T47D (cell line): ENCODE measurements around the gene SEC16B.
A peak's percentile ranks its signal among the peaks of the same experiment; 100 is the strongest.

Source experiments
- DNase-seq, 2 experiments: peaks; one replicate each; pipeline versions ENCODE4 v3.0.0 to v3.0.0-alpha.2; 2011 to 2012; ENCODE audit warnings: low read depth in 1 of 2, low spot score in 1 of 2
- JUND ChIP-seq: IDR thresholded peaks from 2 replicates; pipeline ENCODE4 v1.6.1; 2012; ENCODE audit warnings: low read depth
- in situ Hi-C: cut with HindIII; loops from 2 replicates; pipeline ENCODE4 v1.10.0; 2016; ENCODE audit warnings: low sequenced_read_pairs, low pct_unique_long_range_greater_than_20kb

SEC16B gene

DNA sequence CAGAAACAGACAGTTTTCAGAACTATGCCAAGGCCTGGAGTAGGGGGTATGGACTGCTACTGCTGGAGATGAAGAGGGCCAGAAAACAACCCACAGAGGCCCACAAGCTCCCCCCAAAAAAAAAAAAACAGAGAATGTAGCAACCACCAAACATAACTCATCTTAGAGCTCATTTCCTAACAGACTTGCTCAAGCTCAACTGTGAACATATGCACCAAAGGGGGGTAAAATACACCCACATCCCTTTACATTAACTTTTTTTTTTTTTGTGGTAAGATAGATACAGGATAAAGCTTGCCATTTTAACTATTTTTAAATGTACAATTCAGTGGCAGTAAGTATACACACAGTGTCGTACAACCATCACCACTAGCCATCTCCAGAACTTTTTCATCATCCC lies 36.0 kb downstream of the SEC16B start:
- in situ Hi-C loops: no loop called here
- DNase-seq: no peak
- no peak for TF ChIP-seq JUND

DNA sequence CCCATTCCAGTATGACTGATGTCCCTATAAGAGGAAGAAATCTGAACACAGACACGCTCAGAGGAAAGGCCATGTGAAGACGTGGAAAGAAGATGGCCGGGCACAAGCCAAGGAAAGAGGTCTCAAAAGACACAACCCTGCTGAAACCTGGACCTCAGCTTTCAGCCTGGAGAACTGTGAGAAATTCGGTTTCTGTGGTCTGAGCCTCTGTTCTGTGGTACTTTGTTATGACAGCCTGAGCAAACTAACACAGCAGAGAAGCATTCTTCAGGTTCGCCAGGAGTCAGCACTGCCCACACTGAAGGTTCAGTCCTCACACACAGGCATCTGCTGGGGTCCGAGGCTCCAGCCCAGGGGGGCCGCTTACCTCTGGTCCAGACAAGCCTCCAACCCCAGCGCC lies 37.7 kb downstream of the SEC16B start:
- in situ Hi-C loops: no loop called here
- no peak for DNase-seq
- no peak for TF ChIP-seq JUND

DNA sequence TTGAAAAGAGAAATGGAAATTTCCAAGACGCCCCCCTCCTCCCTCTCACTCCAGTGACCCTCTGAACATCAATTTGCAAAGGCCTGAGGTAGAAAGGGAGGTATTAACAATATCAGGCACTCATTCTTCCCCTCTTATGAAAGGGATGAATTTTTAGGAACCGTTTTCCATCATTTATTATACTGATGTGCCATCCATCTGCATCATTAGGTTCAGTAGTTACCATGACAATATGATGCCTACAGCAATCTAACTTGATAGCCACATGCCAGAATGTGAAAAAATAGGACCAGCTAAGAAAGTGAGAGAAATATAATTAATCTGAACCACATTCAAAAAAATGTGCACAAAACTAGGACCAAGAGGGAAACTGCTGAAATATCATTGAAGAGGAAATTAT lies 40.9 kb downstream of the SEC16B start:
- no peak for DNase-seq
- in situ Hi-C loops: no loop called here
- no peak for TF ChIP-seq JUND

DNA sequence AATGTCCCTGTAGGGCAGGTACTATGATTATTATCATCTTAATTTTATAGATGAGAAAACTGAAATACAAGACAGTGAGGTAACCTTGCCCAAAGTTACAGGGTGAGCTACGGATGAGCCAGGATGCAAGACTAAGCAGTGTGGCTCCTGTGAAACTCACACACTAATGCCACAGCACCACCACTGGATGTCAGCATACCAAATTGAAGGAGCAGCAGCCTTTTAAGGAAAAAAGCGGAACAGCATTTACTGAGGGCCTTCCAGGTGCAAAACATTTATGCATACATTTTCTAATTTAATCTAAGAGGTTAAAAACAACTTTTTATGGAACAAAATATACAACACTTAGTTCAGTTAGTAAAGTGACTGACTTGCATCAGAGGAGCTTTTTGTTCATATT lies 41.7 kb downstream of the SEC16B start:
- peak in 1 of 2 experiments; percentile 33 for DNase-seq
- TF ChIP-seq JUND: no peak
- in situ Hi-C loops: no loop called here

DNA sequence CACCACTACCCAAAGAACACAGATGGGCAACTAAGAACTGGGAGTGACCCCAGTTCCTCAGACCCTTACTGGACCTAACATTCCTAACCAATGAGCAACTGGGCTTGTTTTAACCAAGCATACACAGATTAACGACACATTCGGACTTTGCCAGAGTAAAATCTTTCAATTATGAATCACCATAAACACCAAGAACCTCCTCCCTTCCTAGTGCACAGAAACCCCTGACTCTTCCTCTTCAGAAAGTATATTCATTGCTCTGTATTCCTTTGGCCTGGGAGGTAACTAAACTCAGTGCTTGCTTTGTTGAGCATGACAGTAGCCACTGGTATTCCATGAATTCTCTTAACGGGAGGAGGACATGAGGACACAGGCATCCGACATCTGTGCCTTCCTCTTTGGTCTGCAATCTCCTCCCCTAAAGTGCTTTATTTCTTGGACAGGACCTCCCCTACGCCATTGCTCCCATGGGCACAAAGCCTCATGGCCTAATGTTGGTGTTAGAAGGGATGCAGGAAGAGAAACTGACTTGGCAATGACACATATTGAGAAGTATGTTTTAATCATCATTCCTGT lies 42.7 kb downstream of the SEC16B start:
- DNase-seq: no peak
- no peak for TF ChIP-seq JUND
- in situ Hi-C loops: no loop called here

DNA sequence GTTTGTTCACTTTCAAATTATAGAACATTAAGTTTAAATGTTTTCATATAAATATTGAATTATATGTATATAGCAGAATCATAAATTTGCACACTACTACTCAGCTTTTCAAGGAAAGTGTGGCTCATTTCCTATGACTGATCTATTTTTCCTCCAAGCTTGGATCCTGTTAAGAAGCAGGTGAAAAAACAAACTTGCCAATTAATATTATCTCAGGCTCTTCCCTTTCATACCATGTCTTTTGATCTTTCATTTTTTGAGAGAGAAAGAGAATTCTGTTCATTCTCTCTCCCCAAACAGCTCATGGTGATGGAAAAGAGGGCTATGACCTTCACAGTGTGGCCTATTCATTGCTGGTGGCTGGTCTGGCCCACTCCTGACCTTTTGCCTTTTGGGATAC lies 43.7 kb downstream of the SEC16B start:
- no peak for DNase-seq
- in situ Hi-C loops: no loop called here
- TF ChIP-seq JUND: no peak

DNA sequence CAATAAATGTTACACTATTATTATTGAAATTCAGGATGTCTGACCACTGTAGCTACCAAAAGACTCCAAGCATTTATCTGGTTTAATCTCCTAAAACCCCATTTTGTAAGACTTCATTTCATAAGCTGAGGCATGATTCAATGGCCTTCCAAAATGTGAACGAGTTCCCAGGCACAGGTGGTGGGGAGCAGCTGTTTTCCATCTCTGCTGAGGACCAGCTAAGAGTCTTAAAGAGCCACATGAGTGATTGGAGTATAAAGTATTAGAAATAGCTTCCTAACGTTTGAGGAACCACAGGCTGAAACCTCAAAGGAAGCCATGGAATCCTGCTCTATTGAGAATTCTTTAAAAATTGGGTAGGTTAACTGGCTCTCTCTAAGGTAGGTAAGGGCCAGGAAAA lies 44.9 kb downstream of the SEC16B start:
- no peak for TF ChIP-seq JUND
- in situ Hi-C loops: no loop called here
- DNase-seq: no peak

DNA sequence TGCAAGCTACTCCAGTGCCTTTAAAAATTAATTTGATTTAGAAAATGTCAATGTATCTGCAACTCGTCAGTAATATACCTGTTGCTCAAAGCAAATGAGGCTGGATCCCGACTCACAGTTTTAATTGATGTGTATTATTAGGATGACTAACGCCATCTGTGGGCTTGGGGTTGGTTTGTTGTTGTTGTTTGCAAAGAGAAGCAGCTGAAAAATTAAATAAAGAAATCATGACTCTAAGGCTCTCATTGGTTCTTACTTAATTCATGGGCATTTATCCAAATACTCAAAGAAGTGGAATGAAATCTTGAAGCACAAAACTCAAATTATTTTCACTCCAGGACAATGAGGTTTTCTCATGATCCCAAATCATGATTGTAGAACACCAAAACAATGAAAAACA lies 46.4 kb downstream of the SEC16B start:
- in situ Hi-C loops: no loop called here
- no peak for TF ChIP-seq JUND
- no peak for DNase-seq

DNA sequence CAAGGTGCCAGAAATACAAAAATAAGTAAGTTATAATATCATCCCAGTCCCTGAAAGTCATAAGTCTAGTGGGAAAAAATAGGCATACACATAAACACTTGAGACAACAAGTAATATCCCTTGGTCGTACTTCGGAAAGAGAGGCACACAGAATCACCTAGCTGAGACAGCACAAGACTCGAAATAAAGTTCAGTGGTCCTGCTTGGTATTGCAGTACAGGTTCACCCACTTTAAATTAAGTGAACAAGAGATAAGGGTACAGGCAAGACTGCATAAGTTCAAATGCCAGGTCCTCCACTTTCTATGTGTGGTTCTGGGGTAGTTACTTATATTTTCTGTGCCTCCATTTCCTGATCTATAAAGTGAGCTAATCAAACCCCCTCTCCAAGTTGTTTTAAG lies 47.6 kb downstream of the SEC16B start:
- in situ Hi-C loops: no loop called here
- DNase-seq: no peak
- TF ChIP-seq JUND: no peak

DNA sequence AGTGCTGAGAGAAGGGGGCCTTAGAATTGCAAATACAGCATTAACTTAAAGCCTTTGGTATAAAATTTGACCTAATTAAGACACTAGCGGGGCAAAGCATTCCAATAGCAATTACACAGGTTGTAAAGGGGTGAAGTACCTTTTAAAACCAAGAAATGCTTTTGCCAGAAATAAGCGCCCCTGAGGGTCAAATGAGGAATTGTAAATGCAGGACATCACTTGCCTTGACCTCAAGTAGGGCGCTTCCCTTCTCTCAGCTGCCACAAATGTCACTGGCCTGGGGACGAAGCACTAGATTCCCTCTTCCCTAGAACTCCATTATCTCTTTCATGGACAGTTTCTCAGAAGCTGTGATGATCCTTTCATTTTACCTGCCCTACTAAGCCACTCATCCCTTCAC lies 48.3 kb downstream of the SEC16B start:
- in situ Hi-C loops: no loop called here
- no peak for DNase-seq
- no peak for TF ChIP-seq JUND

DNA sequence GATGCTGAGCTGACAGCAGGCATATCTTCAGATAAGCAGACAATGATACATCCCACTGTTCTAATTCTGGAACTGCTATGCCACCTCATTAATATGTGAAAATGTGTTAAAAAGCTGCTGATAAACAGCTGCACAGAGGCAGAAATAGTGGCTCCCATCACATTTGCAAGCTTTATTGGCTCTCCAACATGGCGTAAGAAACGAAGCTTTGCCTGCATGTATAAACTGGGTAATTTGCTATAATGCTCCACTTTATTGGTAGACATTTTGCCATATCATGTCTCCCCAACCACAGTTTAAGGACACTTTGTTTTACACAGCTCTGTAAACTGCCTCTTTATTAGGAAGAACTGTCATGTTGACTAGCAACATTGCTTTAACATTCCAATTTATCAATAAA lies 49.8 kb downstream of the SEC16B start:
- in situ Hi-C loops: no loop called here
- no peak for TF ChIP-seq JUND
- DNase-seq: no peak

DNA sequence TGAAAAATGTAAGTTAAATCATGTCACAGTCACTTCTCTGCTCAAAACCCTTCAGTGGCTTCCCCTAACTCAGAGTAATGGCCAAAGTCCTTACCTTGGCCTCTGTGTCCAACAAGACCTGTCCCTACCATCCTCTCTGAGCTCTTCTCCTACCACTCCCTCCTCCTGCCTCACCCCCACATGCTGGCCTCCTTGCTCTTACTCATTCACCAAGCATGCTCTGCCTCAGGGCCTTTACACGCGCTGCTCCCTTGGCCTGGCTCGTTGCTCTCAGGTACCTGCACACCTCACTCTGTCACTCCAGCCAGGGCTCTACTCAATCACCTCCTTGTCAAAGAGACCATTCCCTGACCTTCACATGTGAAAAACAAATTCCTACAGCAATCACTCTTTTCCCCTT lies 54.2 kb downstream of the SEC16B start:
- TF ChIP-seq JUND: no peak
- DNase-seq: peak in 1 of 2 experiments; percentile 31
- in situ Hi-C loops: no loop called here

DNA sequence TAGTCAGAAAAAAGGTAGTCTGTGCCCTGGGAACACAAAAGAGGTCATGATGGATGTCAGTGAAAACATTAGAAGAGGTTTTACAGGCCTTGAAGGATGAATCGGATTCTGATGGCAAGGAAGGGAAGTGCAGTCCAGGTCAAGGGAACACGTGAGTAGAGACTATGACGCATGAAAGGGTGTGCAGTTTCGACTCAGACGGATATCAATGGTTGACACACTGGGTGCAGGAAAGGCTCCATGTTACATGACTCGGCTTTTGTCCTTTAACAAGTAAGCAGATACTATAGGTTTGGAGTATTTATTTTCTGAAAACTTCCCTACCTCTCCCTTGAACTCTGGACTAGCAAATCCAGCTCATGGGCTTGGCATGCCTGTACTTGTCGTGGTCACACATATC lies 55.3 kb downstream of the SEC16B start:
- no peak for TF ChIP-seq JUND
- in situ Hi-C loops: no loop called here
- no peak for DNase-seq

DNA sequence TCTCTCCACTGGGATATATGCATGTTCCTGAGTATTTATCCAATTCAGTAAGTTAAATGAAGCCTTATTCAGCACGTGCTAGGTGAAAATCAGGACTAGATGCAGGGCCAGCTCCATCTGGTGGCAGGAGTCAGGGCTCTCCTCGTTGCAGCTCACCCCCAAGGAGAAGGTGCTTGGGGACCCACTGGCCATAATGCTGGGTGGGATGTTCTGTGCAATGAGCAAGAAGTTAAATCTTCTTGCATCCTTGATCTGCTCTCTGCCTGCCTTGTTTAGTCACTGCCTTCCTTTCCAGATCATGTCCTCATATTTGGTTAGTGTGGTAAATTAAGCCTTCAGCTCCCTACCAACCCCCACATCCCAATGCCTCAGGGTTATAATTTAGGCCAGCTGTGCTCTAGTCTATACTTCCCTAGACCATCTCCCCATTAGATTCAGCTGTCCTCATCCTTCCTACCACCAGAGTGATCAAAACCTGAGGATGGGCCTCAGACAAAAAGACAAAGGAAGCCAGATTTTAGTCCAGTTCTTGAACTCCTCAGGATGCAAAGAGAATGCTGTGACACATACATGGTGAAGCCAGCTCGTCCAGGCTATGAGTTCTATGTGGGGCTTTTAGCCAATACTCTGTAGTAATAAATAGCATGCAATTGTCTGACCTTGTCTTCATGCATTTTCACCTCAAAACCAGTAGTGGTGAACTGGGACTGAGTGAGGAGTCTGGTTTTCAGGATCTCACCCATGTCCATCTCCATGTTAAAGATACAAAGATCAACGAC lies 55.9 kb downstream of the SEC16B start:
- in situ Hi-C loops: no loop called here
- peak; percentile 37 to 50 for DNase-seq
- no peak for TF ChIP-seq JUND
